HG03025 (cell line): ENCODE results near the gene ORC2.
"Not testable (repeated sequence)": the region's sequence is repeated elsewhere in the genome, so short reads cannot be mapped to it uniquely, and the experiment has no call there.

Source experiments
- ATAC-seq: cut with Tn5 transposase; IDR thresholded peaks from one replicate; pipeline ENCODE4 v1.9.1; 2021; ENCODE audit warnings: mild to moderate bottlenecking, moderate library complexity; ENCODE audit not compliant: unreplicated experiment, low FRiP score

Gene ORC2

GRCh38 chr2:200939832-200940231 is 23.6 kb downstream of the ORC2 start:
- no peak for ATAC-seq

- no peak for ATAC-seq
These were observed 32.4 kb downstream of the ORC2 start for GRCh38 chr2:200930947-200931626.

- ATAC-seq, result no peak
These were observed 33.9 kb downstream of the ORC2 start for GRCh38 chr2:200929334-200930249.

GRCh38 chr2:200922439-200922838 is 41.0 kb downstream of the ORC2 start:
- ATAC-seq, result no peak

- ATAC-seq, result no peak
These were observed 49.8 kb downstream of the ORC2 start for GRCh38 chr2:200913654-200914053.

GRCh38 chr2:200909958-200910357 is 53.5 kb downstream of the ORC2 start:
- ATAC-seq, result no peak

- ATAC-seq, result no peak
These were observed 57.7 kb downstream of the ORC2 start for GRCh38 chr2:200905618-200906296.

GRCh38 chr2:200901459-200902072 is 61.9 kb downstream of the ORC2 start:
- peak; percentile 93 for ATAC-seq

GRCh38 chr2:200899482-200899881 is 64.0 kb downstream of the ORC2 start:
- ATAC-seq, result no peak

- peak; percentile 76 for ATAC-seq
These were observed 74.5 kb downstream of the ORC2 start, which contains the start of the genes NIF3L1 and PPIL3 for GRCh38 chr2:200888704-200889625. Gene NIF3L1 (plus strand): TSS chr2:200889371. CDS start chr2:200891944, 2,573 bp downstream. Gene PPIL3 (minus strand): TSS chr2:200889077. CDS start chr2:200887615, 1,462 bp downstream.

- ATAC-seq, result not testable (repeated sequence)
These were observed 81.7 kb downstream of the ORC2 start for GRCh38 chr2:200881715-200882249.

GRCh38 chr2:200878289-200878880 is 85.1 kb downstream of the ORC2 start:
- no peak for ATAC-seq

- ATAC-seq, result no peak
These were observed 86.0 kb downstream of the ORC2 start for GRCh38 chr2:200877443-200877842.

- no peak for ATAC-seq
These were observed 89.9 kb downstream of the ORC2 start for GRCh38 chr2:200873560-200873959.

GRCh38 chr2:200871151-200871550 is 92.3 kb downstream of the ORC2 start:
- ATAC-seq, result no peak

- no peak for ATAC-seq
These were observed 94.4 kb downstream of the ORC2 start for GRCh38 chr2:200869014-200869413.

- peak; percentile 76 for ATAC-seq
These were observed 99.1 kb downstream of the ORC2 start, which contains the start of gene CLK1 for GRCh38 chr2:200864176-200865034. Gene CLK1 (minus strand): TSS chr2:200864658. CDS start chr2:200861862, 2,796 bp downstream.

GRCh38 chr2:200863782-200864175 is 99.7 kb downstream of the ORC2 start:
- no peak for ATAC-seq
